Stimulated activated CD8-positive, alpha-beta memory T cell treated with anti-CD3 and anti-CD28 coated beads, Interleukin-12 subunit alpha, Interleukin-12 subunit beta, amount 100 ng/mL, for 4 hours (primary cell): ENCODE measurements around the gene SLC39A10.

Source experiments
- DNase-seq: peaks from one replicate; pipeline ENCODE4 v3.0.0-alpha.2; 2020; ENCODE audit warnings: low read depth

The SLC39A10 gene

DNA sequence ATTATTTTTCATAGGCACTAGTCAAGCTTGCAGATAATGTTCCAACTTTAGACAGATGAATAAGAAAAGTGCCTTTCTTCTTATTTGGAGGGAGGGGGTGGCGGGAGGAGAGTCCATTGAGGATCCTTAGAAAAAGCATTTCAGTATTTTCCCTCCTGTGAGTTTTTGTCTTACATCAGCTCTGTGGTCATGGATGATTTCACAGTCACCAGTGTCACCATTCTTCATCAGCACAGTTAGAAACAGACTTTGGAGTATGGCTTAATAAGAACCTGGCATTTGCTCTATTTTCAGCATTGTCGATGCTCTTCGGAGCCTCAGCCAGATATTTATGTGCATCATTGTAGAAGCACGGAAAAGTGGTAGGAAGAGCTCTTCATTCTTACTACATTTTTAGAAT, 70.1 kb downstream of the SLC39A10 start:
- no peak for DNase-seq

DNA sequence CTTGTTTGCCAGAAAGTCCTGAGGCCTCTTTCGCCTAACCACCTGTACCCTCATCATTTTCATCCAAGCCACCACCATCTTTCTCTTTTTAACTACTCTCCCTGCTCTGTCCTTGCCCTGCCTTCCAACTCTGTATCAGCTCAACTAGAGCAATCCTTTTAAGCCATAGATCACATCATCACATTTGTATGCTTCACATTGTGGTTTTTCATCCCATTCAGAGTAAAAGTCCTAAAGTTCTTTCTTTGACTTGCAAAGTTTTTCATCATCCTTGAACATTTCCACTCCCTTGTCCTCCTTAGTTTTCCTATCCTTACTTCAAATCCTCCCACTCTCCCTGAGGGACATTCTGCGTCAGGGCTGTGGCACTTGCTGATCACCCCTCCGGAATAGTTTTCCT, 73.9 kb downstream of the SLC39A10 start:
- no peak for DNase-seq

DNA sequence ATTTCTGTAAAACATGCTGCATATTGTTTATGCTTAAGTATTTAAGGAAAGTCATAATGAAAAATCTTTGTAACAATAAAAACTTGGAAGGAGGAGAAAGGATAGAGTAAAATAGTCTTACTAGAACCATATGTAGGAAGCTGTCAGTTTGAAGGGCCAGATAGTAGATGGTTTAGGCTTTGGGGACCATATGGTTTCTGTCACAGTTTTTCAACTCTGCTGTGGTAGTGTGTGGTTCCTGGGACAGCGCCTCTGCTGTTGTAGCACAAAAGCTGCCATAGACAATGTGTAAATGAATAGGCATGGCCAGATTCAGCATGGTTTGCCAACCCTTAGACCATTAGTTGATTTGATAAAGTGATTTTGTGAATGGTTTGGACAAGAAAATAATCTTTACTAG, 75.5 kb downstream of the SLC39A10 start:
- DNase-seq = no peak

DNA sequence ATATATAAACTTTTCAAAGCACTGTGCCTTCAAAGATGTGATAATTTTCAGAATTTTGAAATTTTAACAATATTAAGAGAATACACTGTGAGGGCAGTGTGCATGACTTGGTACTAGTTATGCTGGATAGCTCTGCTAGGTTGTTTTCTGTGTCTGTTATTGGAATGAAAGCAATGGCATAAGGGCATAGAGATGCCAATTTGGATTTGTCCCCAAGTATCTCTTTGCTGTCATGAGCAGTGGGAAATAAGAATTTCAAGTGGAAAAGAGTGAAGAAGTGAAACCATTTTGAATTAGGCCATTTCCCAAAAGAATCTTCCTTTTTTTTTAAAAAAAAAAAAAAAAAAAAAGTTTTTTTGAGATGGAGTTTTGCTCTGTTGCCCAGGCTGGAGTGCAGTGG, 76.8 kb downstream of the SLC39A10 start:
- DNase-seq = no peak

DNA sequence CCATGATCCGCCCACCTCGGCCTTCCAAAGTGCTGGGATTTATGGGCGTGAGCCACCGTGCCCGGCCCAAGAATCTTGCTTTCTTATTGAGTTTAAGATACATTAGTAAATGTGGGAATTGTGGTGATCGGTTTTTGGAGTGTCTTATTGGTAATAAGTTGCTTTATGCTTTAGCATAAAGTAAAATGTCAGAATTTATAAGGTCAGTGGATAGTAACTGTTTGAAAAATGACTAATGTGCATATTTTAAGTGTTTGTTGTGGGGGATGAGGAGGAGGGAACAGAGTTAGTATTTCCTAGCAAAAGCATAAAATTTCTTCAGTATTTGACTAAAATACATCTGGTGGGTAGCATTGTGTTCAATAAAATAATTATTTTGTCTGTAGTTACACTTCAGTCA, 77.4 kb downstream of the SLC39A10 start:
- no peak for DNase-seq

DNA sequence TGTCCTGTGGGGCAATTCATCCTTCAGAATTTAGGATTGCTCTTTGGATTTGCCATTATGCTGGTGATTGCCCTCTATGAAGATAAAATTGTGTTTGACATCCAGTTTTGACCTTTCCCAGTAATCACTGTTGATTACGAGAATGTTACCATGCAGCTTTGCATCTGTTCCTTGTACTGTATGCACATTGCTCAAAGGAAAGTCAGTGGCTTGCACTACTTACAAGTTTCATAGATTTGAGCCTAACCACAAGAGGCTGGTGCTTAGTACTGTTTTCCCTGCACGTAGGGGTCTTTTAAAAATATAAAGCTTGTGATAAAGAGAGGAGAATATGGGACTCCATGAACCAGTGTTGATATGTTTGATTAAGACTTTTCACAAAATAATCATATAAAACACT, 77.9 kb downstream of the SLC39A10 start:
- DNase-seq = no peak

DNA sequence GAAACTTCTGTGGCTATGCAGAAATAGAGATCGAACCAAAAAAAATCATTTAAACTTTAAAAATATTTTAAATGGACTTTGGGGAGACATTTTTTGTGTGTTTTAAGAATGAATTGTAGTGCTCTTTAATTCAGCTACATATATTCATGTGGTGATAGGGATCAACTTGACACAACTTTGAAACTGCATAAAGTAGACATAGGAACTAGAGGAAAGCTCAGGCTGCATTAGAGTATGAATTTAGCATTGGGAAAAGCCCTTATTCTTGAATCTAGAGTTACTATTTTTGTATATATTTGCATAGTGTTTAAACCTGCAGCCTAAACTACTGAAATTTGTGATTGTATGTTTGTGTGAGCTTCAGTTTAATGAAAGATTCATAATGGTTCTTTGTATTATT, 78.3 kb downstream of the SLC39A10 start:
- DNase-seq = no peak

DNA sequence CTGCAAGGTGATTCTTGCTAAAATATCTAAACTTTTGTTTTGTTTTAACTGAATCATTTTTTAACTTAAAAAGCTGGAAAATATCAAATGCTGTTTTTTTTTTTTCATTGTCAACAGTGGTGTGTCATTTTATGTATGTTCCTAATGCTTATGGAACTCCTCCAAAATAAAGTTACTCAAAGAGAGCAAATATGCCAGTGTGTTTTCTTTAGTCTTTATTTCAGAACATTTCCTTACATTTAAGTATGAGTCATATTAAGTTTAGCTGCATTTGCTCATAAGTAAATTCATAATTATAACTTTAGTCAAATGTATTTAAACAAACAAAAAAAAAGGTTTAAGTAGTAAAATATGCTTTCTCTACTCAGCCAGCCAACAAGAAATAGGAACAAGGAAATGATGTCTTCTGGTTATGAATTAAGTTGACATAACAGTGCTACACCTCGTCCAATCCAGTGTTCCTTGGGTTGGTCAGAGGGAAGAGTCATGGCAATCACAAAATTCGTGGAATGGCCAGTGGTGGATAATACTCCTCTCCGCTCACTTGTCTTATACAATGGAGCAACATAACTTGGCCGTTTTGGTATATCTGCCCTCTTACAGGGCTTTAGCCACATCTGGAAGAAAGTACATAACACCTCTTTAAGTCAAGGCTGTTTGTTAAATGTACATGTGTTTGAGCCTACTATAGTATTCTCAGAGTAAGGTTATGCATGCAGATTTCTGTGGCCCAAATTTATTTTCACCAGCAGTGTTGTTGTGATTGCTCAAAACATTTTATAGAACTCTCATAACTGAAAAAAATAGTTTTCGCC, 80.7 kb downstream of the SLC39A10 start:
- no peak for DNase-seq

DNA sequence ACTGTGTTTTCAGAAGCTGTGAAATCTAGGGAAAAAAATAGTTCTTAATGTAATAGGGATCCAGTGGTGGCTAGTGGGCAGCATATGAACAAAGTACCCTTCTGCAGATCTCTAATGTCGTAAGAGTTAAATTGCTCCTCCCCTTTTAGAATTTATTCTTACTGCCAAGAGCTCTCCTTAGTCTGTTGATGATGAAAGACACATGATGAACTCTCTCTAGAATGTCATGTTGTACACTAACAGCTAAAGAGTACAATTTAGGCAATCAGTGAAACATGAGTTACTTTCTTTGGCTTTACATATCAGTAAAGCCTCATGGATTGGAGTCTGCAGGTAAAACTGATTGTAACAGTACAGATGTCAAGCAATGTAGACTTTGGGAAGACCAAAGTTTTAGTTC, 84.2 kb downstream of the SLC39A10 start:
- no peak for DNase-seq

DNA sequence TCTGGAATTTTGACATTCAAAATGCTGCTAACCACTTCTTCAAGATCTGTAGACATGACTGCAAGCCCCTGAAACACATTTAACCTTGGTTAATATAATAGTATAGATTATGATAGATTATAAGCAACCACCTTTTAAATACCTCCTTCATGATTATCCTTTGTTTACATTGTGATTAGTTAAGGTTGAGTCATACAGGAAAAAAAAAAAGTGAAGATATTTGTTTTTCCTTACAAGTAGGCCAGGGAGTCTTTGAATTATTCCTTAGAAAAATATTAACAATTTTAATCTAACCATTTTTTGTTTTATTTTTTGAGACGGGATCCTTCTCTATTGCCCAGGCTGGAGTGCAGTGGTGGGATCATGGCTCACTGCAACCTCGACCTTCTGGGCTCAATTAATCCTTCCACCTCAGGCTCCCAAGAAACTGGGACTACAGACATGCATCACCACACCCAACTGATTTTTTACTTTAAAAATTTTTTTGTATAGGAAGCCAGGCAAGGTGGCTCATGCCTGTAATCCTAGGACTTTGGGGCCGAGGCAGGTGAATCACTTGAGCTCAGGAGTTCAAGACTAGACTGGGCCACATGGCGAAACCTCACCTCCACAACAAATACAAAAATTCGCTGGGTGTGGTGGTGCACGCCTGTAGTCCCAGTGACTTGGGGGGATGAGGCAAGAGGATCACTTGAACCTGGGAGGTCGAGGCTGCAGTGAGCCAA, 99.4 kb downstream of the SLC39A10 start:
- DNase-seq = no peak

DNA sequence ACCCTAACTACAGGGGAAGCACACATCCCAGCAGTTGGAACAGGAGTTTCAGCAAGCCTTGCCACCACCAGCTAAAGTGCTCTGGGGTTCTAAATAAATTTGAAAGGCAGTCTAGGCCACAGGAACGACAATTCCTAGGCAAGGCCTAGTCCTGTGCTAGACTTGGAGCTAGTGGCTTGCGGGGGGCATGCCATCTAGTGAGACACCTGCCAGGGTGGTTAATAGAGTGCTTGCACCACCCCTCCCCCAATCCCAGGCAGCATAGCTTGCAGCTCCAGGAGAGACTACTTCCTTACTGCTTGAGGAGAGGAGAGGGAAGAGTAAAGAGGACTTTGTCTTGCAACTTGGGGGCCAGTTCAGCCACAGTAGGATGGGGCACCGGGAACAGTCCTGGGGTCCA, 101.8 kb downstream of the SLC39A10 start:
- no peak for DNase-seq

DNA sequence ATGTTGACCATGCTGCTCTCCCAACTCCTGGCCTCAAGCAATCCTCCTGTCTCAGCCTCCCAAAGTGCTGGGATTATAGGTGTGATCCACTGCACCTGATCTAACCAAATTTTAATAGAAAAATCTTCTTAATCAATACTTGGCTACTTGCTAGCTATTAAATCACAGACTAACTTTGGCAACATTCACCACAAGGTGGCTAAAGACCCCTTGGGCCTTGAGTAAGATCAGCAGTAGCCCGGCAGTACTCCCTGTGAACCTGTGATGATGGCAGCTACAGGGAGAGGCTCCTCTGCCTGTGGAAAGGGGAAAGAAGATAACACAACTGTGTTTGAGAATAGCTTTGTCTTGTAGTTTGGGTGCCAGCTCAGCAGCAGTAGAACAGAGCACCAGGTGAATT, 102.9 kb downstream of the SLC39A10 start:
- DNase-seq = no peak

DNA sequence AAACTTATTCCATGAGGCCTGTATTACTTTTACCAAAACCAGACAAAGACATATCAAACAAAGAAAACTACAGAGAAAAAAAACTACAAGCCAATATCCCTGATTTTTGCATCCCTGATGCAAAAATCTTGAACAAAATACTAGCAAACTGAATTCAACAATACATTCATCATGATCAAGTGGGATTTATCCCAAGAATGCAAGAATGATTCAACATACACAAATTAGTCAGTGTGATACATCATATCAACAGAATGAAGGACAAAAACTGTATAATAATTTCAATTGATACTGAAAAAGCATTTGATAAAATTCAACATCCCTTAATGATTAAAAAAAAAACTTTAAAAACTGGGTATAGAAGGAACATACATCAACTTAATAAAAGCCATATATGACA, 106.8 kb downstream of the SLC39A10 start:
- DNase-seq = no peak

DNA sequence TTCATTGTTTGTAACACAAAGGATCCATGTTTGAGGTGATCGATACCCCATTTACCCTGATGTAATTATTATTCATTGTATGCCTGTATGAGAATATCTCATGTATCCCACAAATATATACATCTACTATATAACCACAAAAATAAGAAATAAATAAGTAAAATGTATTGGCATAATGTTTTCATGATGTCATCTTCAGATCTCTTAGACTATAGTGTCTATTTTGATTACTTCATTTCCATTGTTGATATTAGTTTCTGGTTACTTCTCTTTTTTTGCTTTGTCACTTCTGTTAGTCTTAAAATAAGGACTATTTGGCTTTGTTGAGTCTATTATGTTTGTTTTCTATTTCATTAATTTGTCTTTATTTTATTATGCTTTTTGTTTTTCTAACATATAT, 109.7 kb downstream of the SLC39A10 start:
- DNase-seq = no peak

DNA sequence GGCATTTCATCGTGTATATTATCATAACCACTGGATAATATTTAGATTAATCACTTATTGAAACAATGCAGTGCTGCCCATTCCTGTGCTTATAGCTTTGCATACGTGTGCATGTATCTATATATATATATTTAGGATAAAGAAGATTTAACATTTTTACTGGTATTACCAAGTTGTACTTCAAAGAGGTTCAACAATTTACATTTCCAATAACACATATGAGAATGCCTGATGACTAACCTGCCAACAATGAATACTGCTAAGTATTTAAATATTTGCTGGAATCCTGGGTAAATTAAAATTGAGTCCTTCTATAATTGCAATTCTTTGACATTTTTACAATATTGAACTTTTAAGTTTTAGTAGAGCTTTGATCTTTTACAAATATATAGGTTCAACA, 111.4 kb downstream of the SLC39A10 start:
- DNase-seq = no peak

DNA sequence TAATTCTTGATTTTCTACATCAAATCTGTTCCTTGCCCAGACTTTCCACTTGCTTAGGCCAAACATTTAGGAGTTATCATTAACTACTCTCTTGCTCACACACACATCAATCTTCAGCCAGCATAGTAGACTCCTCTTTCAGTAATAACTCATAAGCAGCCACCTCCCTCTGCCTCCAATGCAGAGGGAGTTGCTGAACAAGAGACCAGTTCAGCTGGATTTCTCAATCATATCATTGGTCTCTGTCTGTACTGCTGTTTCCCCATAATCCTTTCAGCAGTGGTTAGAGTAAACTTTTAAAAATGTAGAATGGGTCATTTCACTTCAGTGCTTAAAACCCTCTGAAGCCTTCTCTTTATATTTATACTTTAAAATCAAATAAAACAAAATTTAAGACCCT, 112.9 kb downstream of the SLC39A10 start:
- no peak for DNase-seq

DNA sequence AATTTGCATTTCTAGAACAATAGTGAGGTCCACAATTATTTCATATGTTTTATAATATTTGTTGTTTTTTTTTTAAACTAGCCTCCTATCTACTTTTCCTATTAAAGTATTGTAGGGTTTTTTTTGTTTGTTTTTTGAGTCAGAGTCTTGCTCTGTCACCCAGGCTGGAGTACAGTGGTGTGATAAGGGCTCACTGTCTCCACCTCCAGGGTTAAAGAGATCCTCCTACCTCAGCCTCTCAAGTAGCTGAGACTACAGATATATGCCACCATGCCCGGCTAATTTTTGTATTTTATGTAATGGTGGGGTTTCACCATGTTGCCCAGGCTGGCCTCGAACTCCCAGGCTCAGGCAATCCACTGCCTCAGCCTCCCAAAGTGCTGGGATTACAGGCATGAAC, 122.5 kb downstream of the SLC39A10 start:
- DNase-seq = no peak

DNA sequence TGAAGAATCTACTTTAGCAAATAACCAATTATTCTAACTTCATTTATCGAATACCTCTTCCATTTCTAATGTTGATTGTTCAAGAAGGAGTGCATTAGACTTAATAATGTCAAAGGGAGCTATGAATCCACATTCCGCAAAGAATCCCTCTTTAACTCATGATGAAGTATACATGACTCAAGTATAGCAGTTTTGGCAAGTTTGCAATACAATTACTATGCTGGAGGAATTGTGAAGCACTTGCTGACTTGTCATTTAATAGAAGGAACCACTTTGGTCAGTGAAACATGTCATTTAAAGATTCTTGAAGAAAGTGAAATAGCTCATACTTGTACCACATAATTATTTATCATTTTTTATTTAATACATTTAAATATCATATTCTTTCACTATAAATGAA, 125.1 kb downstream of the SLC39A10 start:
- DNase-seq = no peak
